HG03354 (cell line): ENCODE measurements around the gene CXCL1.
"Not testable (repeated sequence)": the region's sequence is repeated elsewhere in the genome, so short reads cannot be mapped to it uniquely, and the experiment has no call there.

Source experiments
- ATAC-seq: cut with Tn5 transposase; IDR thresholded peaks from one replicate; pipeline ENCODE4 v1.9.1; 2021; ENCODE audit warnings: mild to moderate bottlenecking; ENCODE audit not compliant: unreplicated experiment, poor library complexity, severe bottlenecking

The CXCL1 gene

DNA sequence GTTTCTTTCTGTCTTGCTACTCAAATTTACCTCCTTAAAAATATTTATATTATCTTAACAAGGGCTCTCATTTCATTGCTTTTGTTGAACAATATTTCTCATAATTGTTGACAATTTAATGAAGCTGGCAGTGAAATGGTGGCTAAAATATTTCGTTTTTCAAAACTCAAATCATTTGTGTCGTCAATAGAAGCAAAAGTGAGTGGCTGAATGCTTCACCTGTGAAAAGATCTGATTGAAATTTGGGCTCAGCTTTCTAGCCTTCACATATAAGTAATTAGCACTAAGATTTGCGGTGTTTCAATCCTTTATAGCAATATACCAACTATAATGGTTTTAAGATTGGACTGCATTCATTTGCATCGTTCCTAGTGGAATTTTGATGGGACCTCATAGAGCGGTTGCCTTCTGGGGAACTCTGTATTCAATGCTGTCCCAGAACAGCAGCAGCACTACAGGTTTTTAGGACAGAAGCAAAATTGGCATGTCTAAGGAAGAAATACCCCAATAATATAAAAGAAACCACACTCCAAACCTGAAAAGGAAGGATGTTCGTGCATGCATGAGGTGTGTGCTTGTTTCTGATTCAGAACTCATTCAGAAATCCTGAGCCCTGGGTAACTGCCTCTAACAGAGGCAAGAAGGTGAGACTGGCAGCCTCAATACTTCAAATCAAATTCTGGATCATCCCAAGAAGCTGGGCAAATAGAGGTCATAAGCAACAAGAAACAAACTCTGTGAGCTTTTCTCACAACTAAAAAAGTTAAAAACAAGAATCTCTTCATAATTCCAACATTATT lies 2.5 kb downstream of the CXCL1 start:
- ATAC-seq, result no peak

DNA sequence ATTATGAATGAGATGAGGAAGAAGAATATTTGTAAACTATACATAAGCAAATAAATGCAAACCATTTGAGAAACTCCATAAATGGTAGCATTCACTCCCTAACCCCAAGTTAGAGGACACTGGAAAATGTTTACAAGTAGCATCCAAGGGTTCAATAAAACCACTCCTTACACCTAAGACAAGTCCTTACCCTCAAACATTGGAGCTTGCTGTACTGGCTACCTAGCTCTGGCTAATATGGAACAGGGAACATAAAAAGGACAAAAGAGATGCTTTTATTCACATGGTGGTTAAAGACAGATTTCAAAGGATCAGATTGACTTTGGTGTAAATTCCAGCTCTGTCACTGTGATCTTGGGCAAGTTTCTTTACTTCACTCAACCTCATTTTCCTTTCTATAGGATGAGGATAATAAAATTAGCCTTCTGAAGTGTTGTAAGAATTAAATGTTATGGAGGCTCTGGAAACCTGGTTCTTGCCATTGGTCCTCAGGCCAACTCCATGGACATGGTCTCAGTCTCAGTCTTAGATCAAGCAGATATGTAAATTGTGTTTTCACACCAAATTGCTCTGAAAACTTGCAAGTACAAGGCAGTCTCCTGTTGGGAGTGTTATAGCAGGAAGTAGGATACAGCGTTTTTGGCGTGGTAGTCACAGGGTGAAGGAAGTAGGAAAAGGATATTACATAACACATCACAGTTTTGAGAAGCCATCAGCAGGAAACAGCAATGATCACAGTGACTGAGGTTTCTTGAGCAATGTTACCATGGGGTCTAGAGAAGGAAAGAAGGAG lies 3.3 kb downstream of the CXCL1 start:
- no peak for ATAC-seq

DNA sequence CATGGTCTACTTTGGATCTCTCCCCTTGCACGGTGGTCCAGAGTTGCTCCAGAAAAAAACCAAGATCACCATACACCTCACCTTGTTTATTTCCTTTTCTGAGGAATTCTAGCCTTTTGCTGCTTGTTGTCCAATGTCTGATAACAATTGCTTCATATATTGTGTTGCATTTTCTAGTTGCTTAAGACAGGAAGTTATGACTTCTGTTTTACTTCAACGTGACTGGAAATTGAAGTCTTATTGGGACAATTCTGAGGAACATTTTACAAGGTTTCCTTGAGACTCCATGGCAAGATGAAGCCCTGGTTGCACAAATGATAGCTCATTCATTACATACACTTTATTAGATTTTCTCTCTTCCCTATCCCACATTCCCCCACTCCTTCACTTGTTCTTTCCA lies 5.2 kb downstream of the CXCL1 start:
- ATAC-seq, result no peak

DNA sequence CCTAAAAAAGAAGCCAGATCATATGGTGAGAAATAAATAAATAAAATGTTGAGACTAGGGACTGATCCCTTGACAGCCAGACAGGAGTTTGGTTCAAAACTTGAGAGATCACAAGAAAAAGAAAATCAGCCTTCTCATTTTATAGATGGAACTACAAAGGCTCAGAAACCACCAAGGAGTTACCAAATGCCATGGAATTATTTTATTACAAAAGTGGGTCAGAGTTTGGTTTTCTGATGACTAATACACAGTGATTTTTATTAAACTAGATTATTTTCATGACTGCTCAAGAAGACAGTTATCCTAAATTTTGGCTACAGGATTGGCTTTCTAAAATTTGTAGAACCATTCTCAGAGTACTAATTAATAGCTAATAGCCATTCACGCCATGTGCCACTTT lies 6.2 kb downstream of the CXCL1 start:
- no peak for ATAC-seq

DNA sequence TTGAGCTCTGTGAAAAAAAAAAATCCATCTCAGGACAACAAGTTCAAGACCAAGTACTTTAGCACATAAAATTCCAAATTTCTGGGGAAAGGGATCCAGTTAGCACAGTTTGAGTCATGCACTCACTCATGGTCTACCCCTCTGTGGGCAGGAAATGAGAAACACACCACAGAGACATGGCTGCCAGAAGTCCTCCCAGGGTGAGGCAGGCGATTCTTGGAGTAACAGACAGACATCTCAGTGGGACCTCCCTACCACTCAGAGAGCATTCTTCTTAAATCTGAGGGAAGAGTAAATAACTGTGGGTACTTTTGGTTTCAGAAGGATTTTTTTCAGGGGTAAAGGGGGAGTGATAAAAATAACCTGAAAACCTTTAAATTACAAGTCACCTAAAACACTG lies 14.1 kb downstream of the CXCL1 start:
- ATAC-seq, result no peak

DNA sequence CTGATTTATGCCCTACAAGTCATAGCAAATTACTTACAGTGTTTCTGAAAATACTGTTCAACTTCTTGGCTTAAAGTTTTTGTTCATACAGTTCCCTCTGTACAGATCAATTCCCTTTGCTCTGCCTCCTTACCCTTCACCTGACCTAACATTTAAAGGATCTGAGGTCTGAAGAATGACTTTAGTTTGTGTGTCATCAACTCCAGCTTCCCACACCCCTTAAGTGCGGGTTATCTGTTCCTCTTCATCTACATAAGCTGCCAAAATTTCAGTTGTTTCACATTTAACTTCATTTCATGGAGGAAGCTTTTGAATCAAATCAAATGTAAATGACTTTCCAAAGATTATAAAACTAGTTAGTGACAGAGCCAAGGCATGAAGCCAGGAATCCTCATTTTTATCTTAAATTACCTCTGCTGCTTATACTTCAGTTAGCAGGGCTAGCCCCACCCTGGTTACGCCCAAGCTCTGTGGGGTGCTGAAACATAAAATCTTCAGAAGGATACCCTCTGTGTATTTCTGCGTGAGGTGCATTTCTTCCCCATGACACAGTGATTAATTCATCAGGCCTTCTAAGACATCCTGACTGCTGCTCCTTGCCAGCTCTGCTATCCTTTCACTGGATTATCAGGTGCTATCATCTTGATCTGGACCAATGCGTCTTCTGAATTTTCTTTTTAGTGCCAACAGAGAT lies 16.5 kb downstream of the CXCL1 start:
- no peak for ATAC-seq

DNA sequence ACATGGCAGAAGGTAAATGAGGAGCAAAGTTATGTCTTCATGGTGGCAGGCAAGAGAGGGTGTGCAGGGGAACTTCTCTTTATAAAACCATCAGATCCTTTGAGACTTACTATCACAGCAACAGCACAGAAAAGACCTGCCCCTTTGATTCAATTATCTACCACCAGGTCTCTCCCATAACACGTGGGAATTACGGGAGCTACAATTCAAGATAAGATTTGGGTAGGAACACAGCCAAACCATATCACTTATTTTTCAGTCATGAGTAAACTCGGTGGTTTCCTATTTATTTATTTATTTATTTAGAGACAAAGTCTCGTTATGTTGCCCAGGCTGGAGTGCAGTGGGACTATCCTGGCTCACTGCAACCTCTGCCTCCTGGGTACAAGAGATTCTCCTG lies 22.1 kb downstream of the CXCL1 start:
- ATAC-seq, result no peak

DNA sequence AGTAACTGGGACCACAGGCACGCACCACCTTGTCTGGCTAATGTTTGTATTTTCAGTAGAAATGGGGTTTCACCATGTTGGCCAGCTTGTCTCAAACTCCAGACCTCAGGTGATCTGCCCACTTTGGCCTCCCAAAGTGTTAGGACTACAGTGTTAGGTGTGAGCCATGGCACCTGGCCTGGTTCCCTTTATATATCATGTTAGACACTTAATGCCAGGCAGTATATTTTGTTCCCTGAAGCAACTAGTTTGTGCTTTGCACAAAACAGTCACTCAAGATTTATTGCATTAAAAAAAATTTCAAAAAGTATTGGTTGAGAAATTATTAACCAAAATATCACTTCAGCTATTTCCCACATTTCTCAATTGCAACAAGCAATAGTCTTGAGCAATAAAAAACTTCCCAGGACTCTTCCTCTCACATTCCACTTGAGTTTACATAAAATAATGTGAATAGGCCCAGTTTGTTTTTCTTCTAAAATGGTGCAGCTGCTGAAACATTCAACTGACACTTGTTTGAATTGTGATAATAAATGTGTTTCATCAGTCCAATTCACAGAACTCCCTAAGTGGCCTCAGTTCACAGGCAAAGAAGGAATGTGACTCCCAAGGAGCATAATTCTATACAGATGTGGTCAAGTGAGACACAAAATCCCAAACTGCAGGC lies 22.7 kb downstream of the CXCL1 start:
- ATAC-seq, result no peak

DNA sequence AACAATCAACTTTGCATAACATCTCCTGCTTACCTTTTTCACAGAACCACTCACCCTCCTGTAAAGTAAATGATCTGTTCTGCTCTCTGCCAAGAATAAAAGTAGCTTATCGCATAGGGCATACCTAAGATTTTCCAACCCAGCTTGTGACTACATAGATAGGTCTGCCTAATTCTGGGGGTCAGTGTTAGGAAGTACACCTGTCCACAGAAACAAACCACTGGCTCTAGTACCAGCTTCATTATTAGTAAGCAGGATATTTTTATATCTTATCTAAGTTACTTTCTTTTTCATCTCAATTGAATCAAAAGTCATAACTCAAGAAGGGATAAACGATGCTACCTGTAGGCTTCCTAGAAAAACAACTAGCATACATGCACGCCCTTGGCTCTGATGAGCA lies 23.8 kb downstream of the CXCL1 start:
- ATAC-seq, result no peak

DNA sequence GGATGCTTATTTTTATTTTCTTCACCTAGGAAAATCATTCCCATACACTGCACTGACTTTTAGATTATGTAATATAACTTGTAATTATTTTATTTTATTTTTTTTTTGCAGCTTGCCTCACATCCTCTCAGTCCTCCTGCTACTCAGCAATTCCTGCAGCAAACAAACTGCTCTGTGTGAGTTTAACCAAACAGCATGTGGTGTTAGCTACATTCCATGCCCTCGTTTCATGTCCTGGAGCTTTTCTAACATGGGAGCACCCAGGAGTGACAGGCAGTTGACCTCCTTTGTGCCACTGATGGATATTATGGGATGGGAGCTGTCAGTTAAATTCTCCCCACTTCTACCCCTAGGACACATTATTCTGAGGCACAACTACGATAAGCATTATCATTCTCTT lies 24.8 kb downstream of the CXCL1 start:
- ATAC-seq, result no peak

DNA sequence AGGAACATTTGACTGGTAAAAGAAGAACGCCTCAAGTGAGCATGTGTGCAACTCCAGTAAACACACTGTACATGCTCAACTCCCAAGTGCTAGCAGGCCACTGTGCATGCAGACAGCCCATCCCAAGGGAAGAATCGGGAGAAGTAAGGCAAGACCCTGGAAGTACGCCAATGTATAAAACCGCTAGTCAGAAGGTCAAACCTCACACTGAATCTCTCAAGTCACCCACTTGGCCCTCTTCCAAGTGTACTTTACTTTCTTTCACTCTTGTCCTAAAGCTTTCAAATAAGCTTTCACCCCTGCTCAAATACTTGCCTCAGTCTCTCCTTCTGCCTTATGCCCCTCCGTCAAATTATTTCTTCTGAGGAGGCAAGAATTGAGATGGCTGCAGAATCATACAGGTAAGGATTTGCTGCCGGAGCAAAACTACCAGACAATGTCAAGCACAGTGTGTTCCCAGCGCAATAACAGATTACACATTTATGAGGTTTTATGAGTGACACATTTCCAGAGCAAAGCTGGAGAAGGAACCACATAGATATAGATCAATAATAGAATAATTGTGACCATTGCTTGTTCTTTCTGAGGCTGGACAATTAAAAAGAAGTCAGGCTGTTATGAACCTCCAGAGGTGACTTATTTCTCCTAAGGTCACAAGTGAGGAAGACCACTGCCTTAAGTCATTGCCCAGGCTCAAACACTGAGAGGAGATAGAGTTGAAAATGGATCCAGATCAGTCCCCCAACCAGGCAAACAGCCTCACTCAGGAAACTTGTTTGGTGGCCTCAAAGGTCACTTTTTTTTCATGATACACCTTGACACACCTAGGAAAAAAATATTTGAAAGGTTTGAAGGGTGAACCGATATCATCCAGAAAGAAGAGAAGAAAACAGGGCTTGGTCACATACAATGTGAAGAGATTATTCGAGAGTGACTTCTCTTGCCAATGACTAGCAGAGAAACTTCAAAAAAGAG lies 26.3 kb downstream of the CXCL1 start:
- no peak for ATAC-seq

DNA sequence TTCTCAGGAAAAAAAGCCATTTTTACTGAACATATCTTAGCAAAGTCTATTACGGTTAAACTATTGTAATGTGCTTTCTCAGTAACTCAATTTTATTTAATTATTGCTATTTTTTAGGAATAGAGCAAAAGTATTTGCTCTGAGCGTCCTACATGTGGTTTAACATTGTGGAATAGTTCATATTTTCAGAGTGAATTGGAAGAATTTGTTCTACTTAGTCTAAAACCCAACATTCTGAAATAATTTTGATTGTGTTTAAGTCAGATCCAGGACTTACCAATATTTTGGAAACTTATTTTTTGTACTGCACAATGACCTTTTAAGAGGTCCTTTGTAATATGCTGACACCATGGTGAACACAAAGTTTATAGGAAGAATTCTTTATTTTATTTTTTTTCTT lies 27.2 kb downstream of the CXCL1 start:
- ATAC-seq, result no peak

DNA sequence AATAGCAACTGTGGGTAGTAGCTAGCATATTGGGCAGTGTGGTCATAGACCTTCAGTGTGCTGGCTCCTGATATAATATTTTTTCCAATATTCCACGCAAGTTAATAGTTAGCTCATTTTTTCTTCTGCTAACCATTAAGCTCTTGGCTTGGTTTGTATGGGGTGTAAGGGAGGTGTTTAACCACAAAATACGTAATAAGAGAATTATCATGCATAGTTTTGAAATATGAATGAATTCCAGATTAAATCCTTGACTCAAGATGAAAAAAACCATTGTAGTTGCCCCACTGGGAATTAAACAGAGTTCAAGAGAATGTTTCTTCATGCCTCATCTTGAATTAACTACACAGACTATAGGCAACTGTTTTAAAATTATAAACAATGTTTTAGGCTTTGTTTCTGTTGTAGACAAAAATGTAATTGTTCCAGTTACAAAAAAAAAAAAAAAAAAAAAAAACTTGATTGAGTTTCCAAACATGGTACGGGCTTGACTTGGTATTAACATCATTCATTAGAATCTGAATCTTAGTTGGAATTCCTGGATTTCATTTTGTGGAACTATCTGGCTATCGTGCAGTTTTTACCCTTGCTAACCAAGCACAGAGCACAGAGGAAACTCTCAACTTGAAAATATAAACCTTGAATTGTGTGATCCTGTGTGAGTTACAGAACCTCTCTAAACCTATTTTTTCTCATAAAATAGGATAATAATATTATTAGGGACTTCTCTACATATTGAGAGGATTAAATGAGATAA lies 28.4 kb downstream of the CXCL1 start:
- ATAC-seq, result no peak

DNA sequence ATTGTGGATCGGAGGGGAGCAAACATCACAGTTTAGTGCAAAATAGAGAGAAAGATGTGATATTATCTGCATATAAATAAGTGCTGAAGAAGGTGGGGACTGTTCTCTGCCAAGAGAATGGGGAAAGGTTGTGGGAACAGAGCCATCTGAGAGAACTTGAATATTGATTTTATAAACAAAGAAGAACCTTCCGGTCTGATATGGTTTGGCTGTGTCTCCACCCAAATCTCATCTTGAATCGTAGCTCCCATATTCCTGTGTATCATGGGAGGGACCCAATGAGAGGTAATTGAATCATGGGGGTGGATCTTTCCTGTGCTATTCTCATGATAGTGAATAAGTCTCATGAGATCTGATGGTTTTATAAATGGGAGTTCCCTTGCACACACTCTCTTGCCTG lies 30.1 kb downstream of the CXCL1 start:
- ATAC-seq, result not testable (repeated sequence)

DNA sequence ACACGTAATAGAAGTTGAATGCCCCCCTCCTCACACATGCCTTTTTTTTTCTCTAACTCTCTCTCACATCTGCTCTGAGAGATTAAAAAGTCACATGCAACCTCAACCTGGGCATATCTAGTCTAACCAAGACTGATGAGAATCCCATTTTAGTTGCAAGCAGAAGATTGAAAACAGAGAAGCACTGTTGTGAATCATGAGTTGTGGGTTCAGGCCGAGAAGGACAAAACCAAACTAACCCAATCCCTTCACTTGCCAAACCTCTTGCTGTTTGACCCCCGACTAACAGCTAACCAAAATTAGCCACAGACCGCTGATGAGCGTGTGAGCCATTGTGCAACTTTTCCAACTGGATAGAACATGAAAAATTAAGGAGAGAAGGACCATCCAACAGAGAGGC lies 31.8 kb downstream of the CXCL1 start:
- no peak for ATAC-seq

DNA sequence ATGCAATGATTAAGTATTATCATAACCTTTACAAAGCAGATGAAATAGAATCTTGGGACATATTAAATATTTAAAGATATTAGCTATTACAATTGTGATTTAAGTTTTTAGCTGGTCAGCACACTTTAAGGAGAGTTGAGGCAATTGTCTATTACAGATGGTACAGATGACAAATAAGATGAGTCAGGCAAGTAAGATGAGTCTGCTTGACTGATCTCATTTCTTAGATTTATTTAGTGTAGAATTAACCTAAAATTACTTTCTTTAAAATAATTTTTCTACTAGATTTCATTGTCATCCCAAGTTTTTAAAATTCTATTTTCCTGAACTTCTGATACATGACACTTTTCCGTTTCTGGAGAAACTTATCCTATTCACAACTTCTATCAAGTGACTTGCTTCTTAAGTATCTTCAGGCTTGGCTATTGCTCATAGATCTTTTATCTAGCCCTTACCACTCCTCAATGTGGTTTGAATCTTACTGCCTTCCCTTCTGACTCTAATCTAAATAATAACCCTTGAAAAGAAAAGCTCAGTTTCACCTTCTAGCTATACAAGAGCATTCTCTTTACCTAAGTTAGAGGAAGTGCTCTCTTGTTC lies 32.9 kb downstream of the CXCL1 start:
- no peak for ATAC-seq

DNA sequence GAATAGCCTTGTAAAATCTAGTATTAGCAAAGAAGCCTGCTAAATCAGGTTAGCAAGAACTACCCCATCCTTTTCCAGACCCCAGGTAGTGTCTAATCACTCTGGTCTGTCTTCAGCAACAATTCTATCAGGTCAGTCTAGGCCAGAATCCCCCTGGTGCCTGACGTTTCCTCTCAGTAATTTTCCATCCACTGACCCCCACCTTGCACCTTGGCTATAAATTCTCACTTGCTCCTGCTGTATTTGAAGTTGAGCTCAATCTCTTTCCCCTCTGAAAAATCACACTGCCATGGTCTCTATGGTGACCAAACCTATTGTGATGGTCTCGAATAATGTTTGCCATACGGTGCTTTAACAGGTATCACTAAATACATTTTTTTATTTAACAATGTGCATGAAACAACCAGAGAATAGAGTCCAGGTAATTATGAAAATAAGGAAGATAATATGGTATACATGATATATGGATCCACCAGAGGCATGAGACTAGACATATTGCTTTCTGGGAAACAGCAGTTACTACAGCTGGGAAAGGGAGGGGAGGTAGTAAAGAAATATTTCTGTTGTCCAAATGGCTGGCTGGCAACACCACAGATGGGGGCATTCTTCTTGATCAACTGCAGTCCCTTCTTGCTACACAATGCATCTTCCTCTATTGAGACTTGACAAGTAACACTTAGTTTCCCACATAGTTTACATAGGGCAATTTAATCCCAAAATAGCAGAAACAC lies 33.8 kb downstream of the CXCL1 start:
- ATAC-seq, result no peak
